ENCODE data around the gene CCT5. TPM values are rescaled to one million over a fixed set of nuclear protein-coding genes. Genes with fewer than 3 reads are reported as not detected.

Gene CCT5
- total and polyA plus RNA-seq, 4 experiments from 2014 or later = 92.7 to 236 (median 148) TPM

GRCh38 chr5:10254686-10255085 lies 4.6 kb downstream of the CCT5 start:
- peaks cover 34 to 72% of the 10 kb centered on the region in 2 donors for H3K36me3 Mint-ChIP-seq
- intact Hi-C loops (cut with micrococcal nuclease) = loop anchor here (5.0 kb wide), 1 partner anchor 892 kb away; no protein-coding TSS in a partner anchor
- H3K4me3 Mint-ChIP-seq = no peak overlapping the region
- peaks cover 55% of the 10 kb centered on the region for H3K36me3 ChIP-seq (ENCODE audit: insufficient read depth, low read length)
- H3K4me1 Mint-ChIP-seq = peaks cover 23 to 50% (median 35%) of the 10 kb centered on the region in 4 donors
- no peak overlapping the region for H3K4me3 ChIP-seq (ENCODE audit: low read length in 2 of 2)
- peaks cover 0 to 2% of the 10 kb centered on the region in 2 donors for H3K27me3 Mint-ChIP-seq
- ChIA-PET CTCF (ENCODE audit: partially characterized antibody) (interaction anchor here (1.7 kb wide), 1 partner anchor 29 kb away, joined by 7 read pairs; no protein-coding TSS in a partner anchor), POLR2A (ENCODE audit: partially characterized antibody) (no interaction called here)
- no peak for DNase-seq
- H3K27me3 ChIP-seq (ENCODE audit: insufficient read depth, low read length) = no peaks in the 10 kb centered on the region
- H3K27ac ChIP-seq (ENCODE audit: low read depth, low read length) = no peak overlapping the region
- H3K9me3 ChIP-seq (ENCODE audit: control insufficient read depth in 1 of 2, low read length in 2 of 2) = no peaks in the 10 kb centered on the region
- peak overlapping the region in 2 of 7 donors; percentile 38 to 54 for H3K27ac Mint-ChIP-seq
- H3K9me3 Mint-ChIP-seq = peaks cover 0 to 2% (median 0%) of the 10 kb centered on the region in 8 donors
- peaks cover 31% of the 10 kb centered on the region for H3K4me1 ChIP-seq (ENCODE audit: insufficient read depth, low read length)

DNA sequence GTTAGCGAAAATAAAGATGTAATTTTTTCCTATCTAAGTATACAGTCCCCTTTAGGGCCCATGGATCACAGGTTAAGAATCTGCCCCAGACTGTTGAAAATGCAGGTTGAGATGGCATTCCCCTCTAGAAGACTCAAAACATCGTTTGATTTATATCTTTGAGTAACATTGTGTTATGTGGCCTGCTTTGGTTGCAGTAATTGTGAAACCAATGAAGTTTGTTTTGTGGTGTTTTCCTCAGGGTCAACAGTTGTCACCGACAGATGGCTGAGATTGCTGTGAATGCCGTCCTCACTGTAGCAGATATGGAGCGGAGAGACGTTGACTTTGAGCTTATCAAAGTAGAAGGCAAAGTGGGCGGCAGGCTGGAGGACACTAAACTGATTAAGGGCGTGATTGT lies 7.8 kb downstream of the CCT5 start:
- H3K4me3 Mint-ChIP-seq = no peak overlapping the region
- Histone ChIP-seq H3K9me3 (ENCODE audit: control insufficient read depth in 1 of 2, low read length in 2 of 2) (no peaks in the 10 kb centered on the region), H3K4me3 (ENCODE audit: low read length in 2 of 2) (no peak overlapping the region), H3K27me3 (ENCODE audit: insufficient read depth, low read length) (no peaks in the 10 kb centered on the region), H3K36me3 (ENCODE audit: insufficient read depth, low read length) (peaks cover 84% of the 10 kb centered on the region), H3K27ac (ENCODE audit: low read depth, low read length) (no peak overlapping the region), H3K4me1 (ENCODE audit: insufficient read depth, low read length) (peaks cover 12% of the 10 kb centered on the region)
- H3K36me3 Mint-ChIP-seq = peaks cover 59 to 91% of the 10 kb centered on the region in 2 donors
- intact Hi-C loops (cut with micrococcal nuclease) = no loop called here
- H3K9me3 Mint-ChIP-seq = no peaks in the 10 kb centered on the region
- CTCF ChIA-PET (ENCODE audit: partially characterized antibody) = no interaction called here
- H3K27me3 Mint-ChIP-seq = no peaks in the 10 kb centered on the region
- peak overlapping the region in 3 of 7 donors; percentile 17 to 85 (median 83) for H3K27ac Mint-ChIP-seq
- no peak for DNase-seq
- H3K4me1 Mint-ChIP-seq = peaks cover 14 to 27% (median 19%) of the 10 kb centered on the region in 4 donors
- POLR2A ChIA-PET (ENCODE audit: partially characterized antibody) = interaction anchor here (2.3 kb wide), 1 partner anchor 8 kb away, joined by 8 read pairs; the partner anchor contains the start of genes ATPSCKMT and CCT5

DNA sequence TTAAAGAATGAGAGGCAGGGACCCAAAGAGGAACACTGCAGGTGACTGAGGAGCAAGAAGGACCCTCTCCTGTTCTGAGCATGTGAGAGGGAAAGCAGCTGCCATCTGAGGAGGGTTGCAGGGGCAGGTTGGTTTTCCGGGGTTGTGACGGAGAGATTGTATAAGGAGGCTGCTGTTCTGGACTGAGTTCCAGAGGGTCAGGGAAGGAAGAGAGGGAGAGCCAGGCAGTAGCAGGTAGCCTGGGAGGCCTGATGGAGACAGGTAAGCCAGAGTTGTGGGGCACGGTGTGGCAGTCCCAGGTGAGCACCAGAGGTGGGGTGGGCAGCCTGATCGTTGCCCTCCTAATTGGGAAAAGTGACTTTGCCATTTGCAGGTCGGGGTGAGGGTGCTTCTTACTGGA lies 9.8 kb downstream of the CCT5 start:
- DNase-seq = no peak
- no peaks in the 10 kb centered on the region for H3K27me3 Mint-ChIP-seq
- ChIA-PET CTCF (ENCODE audit: partially characterized antibody) (interaction anchor here (2.0 kb wide), 1 partner anchor 24 kb away, joined by 7 read pairs; no protein-coding TSS in a partner anchor), POLR2A (ENCODE audit: partially characterized antibody) (interaction anchor here (2.3 kb wide), 1 partner anchor 10 kb away, joined by 8 read pairs; the partner anchor contains the start of genes ATPSCKMT and CCT5)
- Histone ChIP-seq H3K4me1 (ENCODE audit: insufficient read depth, low read length) (no peaks in the 10 kb centered on the region), H3K9me3 (ENCODE audit: control insufficient read depth in 1 of 2, low read length in 2 of 2) (no peaks in the 10 kb centered on the region), H3K27me3 (ENCODE audit: insufficient read depth, low read length) (no peaks in the 10 kb centered on the region), H3K36me3 (ENCODE audit: insufficient read depth, low read length) (peaks cover 93% of the 10 kb centered on the region), H3K4me3 (ENCODE audit: low read length in 2 of 2) (no peak overlapping the region), H3K27ac (ENCODE audit: low read depth, low read length) (no peak overlapping the region)
- peak overlapping the region in 6 of 7 donors; percentile 8 to 94 (median 46) for H3K27ac Mint-ChIP-seq
- no peaks in the 10 kb centered on the region for H3K9me3 Mint-ChIP-seq
- H3K36me3 Mint-ChIP-seq = peaks cover 66 to 95% of the 10 kb centered on the region in 2 donors
- H3K4me1 Mint-ChIP-seq = peaks cover 5 to 9% (median 8%) of the 10 kb centered on the region in 4 donors
- peak overlapping the region in 2 of 8 donors; percentile 9 to 51 for H3K4me3 Mint-ChIP-seq
- intact Hi-C loops (cut with micrococcal nuclease) = no loop called here

DNA sequence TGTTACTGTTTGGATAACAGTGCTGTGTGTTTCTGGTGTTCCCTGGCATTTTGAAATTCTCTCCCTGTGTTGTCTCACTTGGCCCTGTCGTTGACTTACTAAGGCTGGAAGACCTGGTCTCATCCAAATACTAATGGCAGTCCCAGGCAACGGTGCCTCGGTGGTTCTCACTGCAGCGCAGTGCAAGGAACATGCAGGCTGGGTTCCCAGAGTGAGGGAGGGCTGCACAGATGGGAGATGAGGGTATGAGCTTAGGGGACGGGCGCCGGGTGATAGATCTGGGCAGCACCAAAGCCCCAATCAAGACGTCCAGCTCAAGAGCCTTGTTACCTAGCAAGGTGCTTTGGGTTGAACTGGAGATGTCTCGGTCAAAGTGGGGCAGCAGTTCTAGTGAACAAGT lies 11.0 kb downstream of the CCT5 start:
- POLR2A ChIA-PET (ENCODE audit: partially characterized antibody) = no interaction called here
- peaks cover 67 to 93% of the 10 kb centered on the region in 2 donors for H3K36me3 Mint-ChIP-seq
- CTCF ChIA-PET (ENCODE audit: partially characterized antibody) = no interaction called here

DNA sequence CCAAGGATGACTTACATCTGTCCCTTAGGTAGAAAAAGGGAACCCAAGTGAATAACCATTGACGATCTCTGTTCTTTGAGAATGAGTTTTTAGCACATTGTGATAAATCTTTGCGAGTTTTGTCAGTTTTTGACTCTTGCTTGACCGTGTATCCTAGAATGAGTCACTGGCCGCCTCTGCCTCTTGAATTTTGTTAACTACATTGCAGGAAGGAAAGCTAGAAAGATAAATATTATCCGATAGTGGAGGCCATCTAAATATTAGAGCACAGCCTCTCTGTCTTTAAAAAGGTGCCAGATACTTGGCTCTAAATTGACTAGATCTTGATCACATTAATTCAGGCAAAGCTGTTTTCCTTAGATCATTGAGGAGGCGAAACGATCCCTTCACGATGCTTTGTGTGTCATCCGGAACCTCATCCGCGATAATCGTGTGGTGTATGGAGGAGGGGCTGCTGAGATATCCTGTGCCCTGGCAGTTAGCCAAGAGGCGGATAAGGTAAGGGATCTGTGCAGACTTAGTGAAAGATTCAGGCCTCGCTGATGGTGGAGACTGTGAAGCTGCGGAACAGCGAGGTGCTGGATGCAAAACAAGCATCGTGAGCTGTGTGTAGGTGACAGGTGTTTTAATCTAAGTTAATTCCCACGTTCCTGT lies 12.2 kb downstream of the CCT5 start:
- Histone ChIP-seq H3K4me1 (ENCODE audit: insufficient read depth, low read length) (no peaks in the 10 kb centered on the region), H3K27ac (ENCODE audit: low read depth, low read length) (no peak overlapping the region), H3K27me3 (ENCODE audit: insufficient read depth, low read length) (no peaks in the 10 kb centered on the region), H3K4me3 (ENCODE audit: low read length in 2 of 2) (no peak overlapping the region), H3K36me3 (ENCODE audit: insufficient read depth, low read length) (peaks cover 77% of the 10 kb centered on the region), H3K9me3 (ENCODE audit: control insufficient read depth in 1 of 2, low read length in 2 of 2) (no peaks in the 10 kb centered on the region)
- Mint-ChIP-seq H3K27me3 (no peaks in the 10 kb centered on the region), H3K4me1 (peaks cover 0 to 5% (median 4%) of the 10 kb centered on the region in 4 donors), H3K27ac (no peak overlapping the region), H3K36me3 (peaks cover 64 to 84% of the 10 kb centered on the region in 2 donors), H3K4me3 (peak overlapping the region in 1 of 8 donors; percentile 45), H3K9me3 (no peaks in the 10 kb centered on the region)
- intact Hi-C loops (cut with micrococcal nuclease) = no loop called here
- ChIA-PET POLR2A (ENCODE audit: partially characterized antibody) (interaction anchor here (1.3 kb wide), 1 partner anchor 12 kb away, joined by 3 read pairs; the partner anchor contains the start of genes ATPSCKMT and CCT5), CTCF (ENCODE audit: partially characterized antibody) (interaction anchor here (2.2 kb wide), 1 partner anchor 22 kb away, joined by 6 read pairs; no protein-coding TSS in a partner anchor)
- no peak for DNase-seq

More for the DNA sequence above, 11.0 kb downstream of the CCT5 start:
- no peaks in the 10 kb centered on the region for H3K9me3 ChIP-seq (ENCODE audit: control insufficient read depth in 1 of 2, low read length in 2 of 2)
- intact Hi-C loops (cut with micrococcal nuclease) = no loop called here
- no peak overlapping the region for H3K4me3 Mint-ChIP-seq
- no peaks in the 10 kb centered on the region for H3K27me3 Mint-ChIP-seq
- H3K4me1 ChIP-seq (ENCODE audit: insufficient read depth, low read length) = no peaks in the 10 kb centered on the region
- H3K9me3 Mint-ChIP-seq = no peaks in the 10 kb centered on the region
- H3K4me3 ChIP-seq (ENCODE audit: low read length in 2 of 2) = no peak overlapping the region
- peaks cover under 1 to 5% (median 4%) of the 10 kb centered on the region in 4 donors for H3K4me1 Mint-ChIP-seq
- peaks cover 89% of the 10 kb centered on the region for H3K36me3 ChIP-seq (ENCODE audit: insufficient read depth, low read length)
- no peak overlapping the region for H3K27ac ChIP-seq (ENCODE audit: low read depth, low read length)
- no peak overlapping the region for H3K27ac Mint-ChIP-seq
- H3K27me3 ChIP-seq (ENCODE audit: insufficient read depth, low read length) = no peaks in the 10 kb centered on the region
- no peak for DNase-seq

GRCh38 chr5:10262995-10263394 lies 12.9 kb downstream of the CCT5 start:
- H3K27me3 Mint-ChIP-seq = no peaks in the 10 kb centered on the region
- Histone ChIP-seq H3K4me1 (ENCODE audit: insufficient read depth, low read length) (no peaks in the 10 kb centered on the region), H3K4me3 (ENCODE audit: low read length in 2 of 2) (no peak overlapping the region), H3K27me3 (ENCODE audit: insufficient read depth, low read length) (no peaks in the 10 kb centered on the region), H3K27ac (ENCODE audit: low read depth, low read length) (no peak overlapping the region), H3K36me3 (ENCODE audit: insufficient read depth, low read length) (peaks cover 70% of the 10 kb centered on the region), H3K9me3 (ENCODE audit: control insufficient read depth in 1 of 2, low read length in 2 of 2) (no peaks in the 10 kb centered on the region)
- no peaks in the 10 kb centered on the region for H3K9me3 Mint-ChIP-seq
- H3K4me1 Mint-ChIP-seq = peaks cover 0 to 5% (median 4%) of the 10 kb centered on the region in 4 donors
- no peak overlapping the region for H3K4me3 Mint-ChIP-seq
- intact Hi-C loops (cut with micrococcal nuclease) = no loop called here
- DNase-seq = no peak
- H3K36me3 Mint-ChIP-seq = peaks cover 59 to 77% of the 10 kb centered on the region in 2 donors
- H3K27ac Mint-ChIP-seq = no peak overlapping the region
- ChIA-PET POLR2A (ENCODE audit: partially characterized antibody) (interaction anchor here (1.0 to 1.3 kb wide), 2 partner anchors 12 to 13 kb away, joined by 3 read pairs; partner anchors contain the start of genes ATPSCKMT and CCT5), CTCF (ENCODE audit: partially characterized antibody) (interaction anchor here (2.2 kb wide), 1 partner anchor 21 kb away, joined by 6 read pairs; no protein-coding TSS in a partner anchor)

DNA sequence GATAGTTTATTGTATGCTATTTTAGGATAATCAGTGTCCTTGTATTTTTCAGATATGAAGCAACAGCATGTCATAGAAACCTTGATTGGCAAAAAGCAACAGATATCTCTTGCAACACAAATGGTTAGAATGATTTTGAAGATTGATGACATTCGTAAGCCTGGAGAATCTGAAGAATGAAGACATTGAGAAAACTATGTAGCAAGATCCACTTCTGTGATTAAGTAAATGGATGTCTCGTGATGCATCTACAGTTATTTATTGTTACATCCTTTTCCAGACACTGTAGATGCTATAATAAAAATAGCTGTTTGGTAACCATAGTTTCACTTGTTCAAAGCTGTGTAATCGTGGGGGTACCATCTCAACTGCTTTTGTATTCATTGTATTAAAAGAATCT lies 14.5 kb downstream of the CCT5 start:
- intact Hi-C loops (cut with micrococcal nuclease) = no loop called here
- Mint-ChIP-seq H3K27me3 (no peaks in the 10 kb centered on the region), H3K36me3 (peaks cover 48 to 62% of the 10 kb centered on the region in 2 donors), H3K4me3 (no peak overlapping the region), H3K9me3 (no peaks in the 10 kb centered on the region), H3K27ac (no peak overlapping the region), H3K4me1 (peaks cover 0 to 4% (median 3%) of the 10 kb centered on the region in 4 donors)
- ChIA-PET CTCF (ENCODE audit: partially characterized antibody) (interaction anchor here (1.4 to 2.1 kb wide), 3 partner anchors 19 to 363 kb away, joined by 3 to 7 read pairs (median 5); no protein-coding TSS in a partner anchor), POLR2A (ENCODE audit: partially characterized antibody) (interaction anchor here (1.1 kb wide), 1 partner anchor 11 kb away, joined by 3 read pairs; no protein-coding TSS in a partner anchor)
- no peaks in the 10 kb centered on the region for H3K9me3 ChIP-seq (ENCODE audit: control insufficient read depth in 1 of 2, low read length in 2 of 2)
- no peak overlapping the region for H3K4me3 ChIP-seq (ENCODE audit: low read length in 2 of 2)
- H3K4me1 ChIP-seq (ENCODE audit: insufficient read depth, low read length) = no peaks in the 10 kb centered on the region
- H3K27me3 ChIP-seq (ENCODE audit: insufficient read depth, low read length) = no peaks in the 10 kb centered on the region
- no peak for DNase-seq
- H3K36me3 ChIP-seq (ENCODE audit: insufficient read depth, low read length) = peaks cover 54% of the 10 kb centered on the region
- H3K27ac ChIP-seq (ENCODE audit: low read depth, low read length) = no peak overlapping the region
